ENCODE measurements around the gene TMC6. TPM values are rescaled to one million over a fixed set of nuclear protein-coding genes. Genes with fewer than 3 reads are reported as not detected.

Gene TMC6
- total and polyA plus RNA-seq, 2 of the 13 experiments (the other 11 are each of a cell fraction or from before 2014, with no cell fraction given), result 48.4 to 99.1 TPM

DNA sequence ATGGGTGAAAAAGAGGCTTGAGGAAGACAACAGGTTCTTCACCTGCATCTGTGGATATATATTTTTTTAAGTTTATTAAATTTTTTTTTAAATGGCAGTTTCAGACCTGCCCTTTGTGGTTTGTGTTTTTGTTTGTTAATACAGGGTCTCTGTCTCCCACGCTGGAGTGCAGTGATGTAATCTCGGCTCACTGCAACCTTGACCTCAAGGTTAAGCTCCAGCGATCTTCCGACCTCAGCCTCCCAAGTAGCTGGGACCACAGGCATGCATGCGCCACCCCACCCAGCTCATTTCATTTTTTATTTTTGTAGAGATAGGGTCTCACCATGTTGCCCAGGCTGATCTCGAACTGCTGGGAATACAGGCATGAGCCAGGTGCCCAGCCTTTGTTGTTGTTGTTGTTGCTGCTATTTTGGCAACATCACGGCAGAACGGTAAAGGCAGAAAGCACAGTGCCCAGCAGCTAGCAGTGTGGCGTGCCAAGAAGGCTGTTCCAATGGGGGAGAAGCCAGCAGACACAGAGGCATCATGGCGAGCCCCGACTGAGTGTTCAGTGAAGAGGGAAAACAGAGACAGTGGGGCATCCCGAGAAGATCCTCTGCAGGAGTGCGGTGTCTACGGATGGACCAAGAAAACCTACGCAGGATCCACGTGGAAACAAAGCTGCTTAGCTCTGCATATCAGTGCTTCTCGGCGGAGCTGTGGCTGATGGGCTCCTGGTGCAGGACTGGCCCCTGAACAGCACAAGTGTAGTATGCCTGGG lies 19.6 kb downstream of the TMC6 start (continued):
- TF ChIP-seq ZBTB7B (CRISPR knock-in tag; IDR thresholded peaks at IDR 0.05) (peak; percentile 62; the same call in 1 of the 2 replicates), ZNF607 (CRISPR knock-in tag; IDR thresholded peaks at IDR 0.05; ENCODE audit: borderline replicate concordance) (0 out of 2 replicates have a peak, but pooled peaks have one; percentile 0), NR2C2 (CRISPR knock-in tag; IDR thresholded peaks at IDR 0.05; ENCODE audit: borderline replicate concordance) (peak; percentile 65; the same call in 1 of the 2 replicates), SMARCE1 (IDR thresholded peaks at IDR 0.05; ENCODE audit: borderline replicate concordance) (no peak), ZNF335 (CRISPR knock-in tag; IDR thresholded peaks at IDR 0.05) (no peak), FOXP1 (IDR thresholded peaks at IDR 0.05) (no peak), FOXP1 (CRISPR knock-in tag; IDR thresholded peaks at IDR 0.05) (peak; percentile 25; the same call in 1 of the 2 replicates), SOX13 (IDR thresholded peaks at IDR 0.05) (no peak), SOX13 (CRISPR knock-in tag; conservative IDR thresholded peaks at IDR 0.05 in 1 of 2, IDR thresholded peaks at IDR 0.05 in 1 of 2) (peak in 1 of 2 experiments; percentile 24; a peak in 1 of 4 replicates), REL (CRISPR knock-in tag; conservative IDR thresholded peaks at IDR 0.05) (no peak), PHB2 (IDR thresholded peaks at IDR 0.05; ENCODE audit: partially characterized antibody) (no peak), ZNF841 (CRISPR knock-in tag; IDR thresholded peaks at IDR 0.05; ENCODE audit: borderline replicate concordance) (no peak), ZNF251 (CRISPR knock-in tag; IDR thresholded peaks at IDR 0.05) (no peak), ZNF777 (CRISPR knock-in tag; IDR thresholded peaks at IDR 0.05) (no peak), SALL1 (CRISPR knock-in tag; IDR thresholded peaks at IDR 0.05) (peak; percentile 48; the same call in 1 of the 2 replicates), MBNL3 (CRISPR knock-in tag; conservative IDR thresholded peaks at IDR 0.05) (no peak), ZNF713 (CRISPR knock-in tag; IDR thresholded peaks at IDR 0.05) (no peak), ZNF557 (CRISPR knock-in tag; IDR thresholded peaks at IDR 0.05) (no peak)
- TF ChIP-seq, protein P1, sequence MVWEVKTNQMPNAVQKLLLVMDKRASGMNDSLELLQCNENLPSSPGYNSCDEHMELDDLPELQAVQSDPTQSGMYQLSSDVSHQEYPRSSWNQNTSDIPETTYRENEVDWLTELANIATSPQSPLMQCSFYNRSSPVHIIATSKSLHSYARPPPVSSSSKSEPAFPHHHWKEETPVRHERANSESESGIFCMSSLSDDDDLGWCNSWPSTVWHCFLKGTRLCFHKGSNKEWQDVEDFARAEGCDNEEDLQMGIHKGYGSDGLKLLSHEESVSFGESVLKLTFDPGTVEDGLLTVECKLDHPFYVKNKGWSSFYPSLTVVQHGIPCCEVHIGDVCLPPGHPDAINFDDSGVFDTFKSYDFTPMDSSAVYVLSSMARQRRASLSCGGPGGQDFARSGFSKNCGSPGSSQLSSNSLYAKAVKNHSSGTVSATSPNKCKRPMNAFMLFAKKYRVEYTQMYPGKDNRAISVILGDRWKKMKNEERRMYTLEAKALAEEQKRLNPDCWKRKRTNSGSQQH (CRISPR knock-in tag; IDR thresholded peaks at IDR 0.05; ENCODE audit: low read depth), result no peak
- TF ChIP-seq, protein P2, sequence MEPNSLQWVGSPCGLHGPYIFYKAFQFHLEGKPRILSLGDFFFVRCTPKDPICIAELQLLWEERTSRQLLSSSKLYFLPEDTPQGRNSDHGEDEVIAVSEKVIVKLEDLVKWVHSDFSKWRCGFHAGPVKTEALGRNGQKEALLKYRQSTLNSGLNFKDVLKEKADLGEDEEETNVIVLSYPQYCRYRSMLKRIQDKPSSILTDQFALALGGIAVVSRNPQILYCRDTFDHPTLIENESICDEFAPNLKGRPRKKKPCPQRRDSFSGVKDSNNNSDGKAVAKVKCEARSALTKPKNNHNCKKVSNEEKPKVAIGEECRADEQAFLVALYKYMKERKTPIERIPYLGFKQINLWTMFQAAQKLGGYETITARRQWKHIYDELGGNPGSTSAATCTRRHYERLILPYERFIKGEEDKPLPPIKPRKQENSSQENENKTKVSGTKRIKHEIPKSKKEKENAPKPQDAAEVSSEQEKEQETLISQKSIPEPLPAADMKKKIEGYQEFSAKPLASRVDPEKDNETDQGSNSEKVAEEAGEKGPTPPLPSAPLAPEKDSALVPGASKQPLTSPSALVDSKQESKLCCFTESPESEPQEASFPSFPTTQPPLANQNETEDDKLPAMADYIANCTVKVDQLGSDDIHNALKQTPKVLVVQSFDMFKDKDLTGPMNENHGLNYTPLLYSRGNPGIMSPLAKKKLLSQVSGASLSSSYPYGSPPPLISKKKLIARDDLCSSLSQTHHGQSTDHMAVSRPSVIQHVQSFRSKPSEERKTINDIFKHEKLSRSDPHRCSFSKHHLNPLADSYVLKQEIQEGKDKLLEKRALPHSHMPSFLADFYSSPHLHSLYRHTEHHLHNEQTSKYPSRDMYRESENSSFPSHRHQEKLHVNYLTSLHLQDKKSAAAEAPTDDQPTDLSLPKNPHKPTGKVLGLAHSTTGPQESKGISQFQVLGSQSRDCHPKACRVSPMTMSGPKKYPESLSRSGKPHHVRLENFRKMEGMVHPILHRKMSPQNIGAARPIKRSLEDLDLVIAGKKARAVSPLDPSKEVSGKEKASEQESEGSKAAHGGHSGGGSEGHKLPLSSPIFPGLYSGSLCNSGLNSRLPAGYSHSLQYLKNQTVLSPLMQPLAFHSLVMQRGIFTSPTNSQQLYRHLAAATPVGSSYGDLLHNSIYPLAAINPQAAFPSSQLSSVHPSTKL (CRISPR knock-in tag; IDR thresholded peaks at IDR 0.05), result 0 out of 2 replicates have a peak, but pooled peaks have one; percentile 25
- TF ChIP-seq, protein P3, sequence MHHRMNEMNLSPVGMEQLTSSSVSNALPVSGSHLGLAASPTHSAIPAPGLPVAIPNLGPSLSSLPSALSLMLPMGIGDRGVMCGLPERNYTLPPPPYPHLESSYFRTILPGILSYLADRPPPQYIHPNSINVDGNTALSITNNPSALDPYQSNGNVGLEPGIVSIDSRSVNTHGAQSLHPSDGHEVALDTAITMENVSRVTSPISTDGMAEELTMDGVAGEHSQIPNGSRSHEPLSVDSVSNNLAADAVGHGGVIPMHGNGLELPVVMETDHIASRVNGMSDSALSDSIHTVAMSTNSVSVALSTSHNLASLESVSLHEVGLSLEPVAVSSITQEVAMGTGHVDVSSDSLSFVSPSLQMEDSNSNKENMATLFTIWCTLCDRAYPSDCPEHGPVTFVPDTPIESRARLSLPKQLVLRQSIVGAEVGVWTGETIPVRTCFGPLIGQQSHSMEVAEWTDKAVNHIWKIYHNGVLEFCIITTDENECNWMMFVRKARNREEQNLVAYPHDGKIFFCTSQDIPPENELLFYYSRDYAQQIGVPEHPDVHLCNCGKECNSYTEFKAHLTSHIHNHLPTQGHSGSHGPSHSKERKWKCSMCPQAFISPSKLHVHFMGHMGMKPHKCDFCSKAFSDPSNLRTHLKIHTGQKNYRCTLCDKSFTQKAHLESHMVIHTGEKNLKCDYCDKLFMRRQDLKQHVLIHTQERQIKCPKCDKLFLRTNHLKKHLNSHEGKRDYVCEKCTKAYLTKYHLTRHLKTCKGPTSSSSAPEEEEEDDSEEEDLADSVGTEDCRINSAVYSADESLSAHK (CRISPR knock-in tag; IDR thresholded peaks at IDR 0.05; ENCODE audit: borderline replicate concordance), result no peak
- TF ChIP-seq, protein P4, sequence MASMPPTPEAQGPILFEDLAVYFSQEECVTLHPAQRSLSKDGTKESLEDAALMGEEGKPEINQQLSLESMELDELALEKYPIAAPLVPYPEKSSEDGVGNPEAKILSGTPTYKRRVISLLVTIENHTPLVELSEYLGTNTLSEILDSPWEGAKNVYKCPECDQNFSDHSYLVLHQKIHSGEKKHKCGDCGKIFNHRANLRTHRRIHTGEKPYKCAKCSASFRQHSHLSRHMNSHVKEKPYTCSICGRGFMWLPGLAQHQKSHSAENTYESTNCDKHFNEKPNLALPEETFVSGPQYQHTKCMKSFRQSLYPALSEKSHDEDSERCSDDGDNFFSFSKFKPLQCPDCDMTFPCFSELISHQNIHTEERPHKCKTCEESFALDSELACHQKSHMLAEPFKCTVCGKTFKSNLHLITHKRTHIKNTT (CRISPR knock-in tag; IDR thresholded peaks at IDR 0.05), result no peak

Data from HepG2 (cell line).